ENCODE data around the gene GORASP1. TPM values are rescaled to one million over a fixed set of nuclear protein-coding genes. Genes with fewer than 3 reads are reported as not detected.

The GORASP1 gene
- total RNA-seq, 1 donor from 2014 or later = 52.8 TPM

- Mint-ChIP-seq H3K9me3 (ENCODE audit: low read depth) (no peaks in the 10 kb centered on the region), H3K36me3 (ENCODE audit: low read depth) (peaks cover 18% of the 10 kb centered on the region), H3K4me1 (ENCODE audit: low read depth) (peaks cover 10% of the 10 kb centered on the region), H3K4me3 (ENCODE audit: unreplicated experiment) (no peak overlapping the region), H3K27ac (ENCODE audit: unreplicated experiment) (no peak overlapping the region), H3K27me3 (ENCODE audit: low read depth) (no peaks in the 10 kb centered on the region)
- DNase-seq (ENCODE audit: low spot score) = no peak
- TF ChIP-seq CTCF (IDR thresholded peaks at IDR 0.05) = no peak
These were observed 21.3 kb downstream of the GORASP1 start for GRCh38 chr3:39086144-39086543.

GRCh38 chr3:39082666-39083313 lies 24.6 kb downstream of the GORASP1 start:
- Mint-ChIP-seq H3K9me3 (ENCODE audit: low read depth) (no peaks in the 10 kb centered on the region), H3K36me3 (ENCODE audit: low read depth) (peaks cover 21% of the 10 kb centered on the region), H3K27me3 (ENCODE audit: low read depth) (no peaks in the 10 kb centered on the region), H3K4me3 (ENCODE audit: unreplicated experiment) (no peak overlapping the region), H3K27ac (ENCODE audit: unreplicated experiment) (no peak overlapping the region), H3K4me1 (ENCODE audit: low read depth) (no peaks in the 10 kb centered on the region)
- no peak for TF ChIP-seq CTCF (IDR thresholded peaks at IDR 0.05)
- no peak for DNase-seq (ENCODE audit: low spot score)

GRCh38 chr3:39080026-39080425 lies 27.4 kb downstream of the GORASP1 start:
- Mint-ChIP-seq H3K36me3 (ENCODE audit: low read depth) (peaks cover 28% of the 10 kb centered on the region), H3K9me3 (ENCODE audit: low read depth) (no peaks in the 10 kb centered on the region), H3K4me3 (ENCODE audit: unreplicated experiment) (no peak overlapping the region), H3K4me1 (ENCODE audit: low read depth) (no peaks in the 10 kb centered on the region), H3K27me3 (ENCODE audit: low read depth) (no peaks in the 10 kb centered on the region), H3K27ac (ENCODE audit: unreplicated experiment) (no peak overlapping the region)
- no peak for TF ChIP-seq CTCF (IDR thresholded peaks at IDR 0.05)
- DNase-seq (ENCODE audit: low spot score) = no peak

GRCh38 chr3:39079530-39079929 lies 27.9 kb downstream of the GORASP1 start:
- peak; percentile 48 for TF ChIP-seq CTCF (IDR thresholded peaks at IDR 0.05)
- peaks cover 31% of the 10 kb centered on the region for H3K36me3 Mint-ChIP-seq (ENCODE audit: low read depth)

GRCh38 chr3:39075910-39076309 lies 31.5 kb downstream of the GORASP1 start:
- H3K36me3 Mint-ChIP-seq (ENCODE audit: low read depth) = peaks cover 23% of the 10 kb centered on the region
- H3K27me3 Mint-ChIP-seq (ENCODE audit: low read depth) = no peaks in the 10 kb centered on the region
- no peak for TF ChIP-seq CTCF (IDR thresholded peaks at IDR 0.05)
- no peaks in the 10 kb centered on the region for H3K4me1 Mint-ChIP-seq (ENCODE audit: low read depth)
- H3K27ac Mint-ChIP-seq (ENCODE audit: unreplicated experiment) = no peak overlapping the region
- DNase-seq (ENCODE audit: low spot score) = no peak
- H3K4me3 Mint-ChIP-seq (ENCODE audit: unreplicated experiment) = no peak overlapping the region
- H3K9me3 Mint-ChIP-seq (ENCODE audit: low read depth) = no peaks in the 10 kb centered on the region

More at GRCh38 chr3:39079530-39079929, 27.9 kb downstream of the GORASP1 start:
- no peaks in the 10 kb centered on the region for H3K4me1 Mint-ChIP-seq (ENCODE audit: low read depth)
- no peak overlapping the region for H3K4me3 Mint-ChIP-seq (ENCODE audit: unreplicated experiment)
- DNase-seq (ENCODE audit: low spot score) = no peak
- H3K9me3 Mint-ChIP-seq (ENCODE audit: low read depth) = no peaks in the 10 kb centered on the region
- no peaks in the 10 kb centered on the region for H3K27me3 Mint-ChIP-seq (ENCODE audit: low read depth)
- no peak overlapping the region for H3K27ac Mint-ChIP-seq (ENCODE audit: unreplicated experiment)
